Measurements from ENCODE around the gene ERAS.

Gene ERAS

GRCh38 chrX:48826135-48826875, at the start of gene ERAS:
ERAS (plus strand) TSS chrX:48826513; CDS start chrX:48829124, 2,611 bp downstream.
- DNase-seq (ENCODE audit: low read depth, low spot score) = no peak

- no peak for DNase-seq (ENCODE audit: low read depth, low spot score)
Observed at GRCh38 chrX:48776818-48777439, 49.4 kb upstream of the ERAS start.

- no peak for DNase-seq (ENCODE audit: low read depth, low spot score)
Observed at GRCh38 chrX:48779399-48779798, 46.9 kb upstream of the ERAS start.

GRCh38 chrX:48781705-48782104, 44.6 kb upstream of the ERAS start:
- DNase-seq (ENCODE audit: low read depth, low spot score) = no peak

GRCh38 chrX:48782216-48782615, 44.1 kb upstream of the ERAS start:
- DNase-seq (ENCODE audit: low read depth, low spot score) = no peak

GRCh38 chrX:48782795-48783194, 43.5 kb upstream of the ERAS start:
- DNase-seq (ENCODE audit: low read depth, low spot score) = no peak

- DNase-seq (ENCODE audit: low read depth, low spot score) = no peak
Observed at GRCh38 chrX:48784726-48785125, 41.6 kb upstream of the ERAS start.

- no peak for DNase-seq (ENCODE audit: low read depth, low spot score)
Observed at GRCh38 chrX:48785186-48785539, 41.1 kb upstream of the ERAS start.

- DNase-seq (ENCODE audit: low read depth, low spot score) = no peak
Observed at GRCh38 chrX:48785540-48786214, 40.6 kb upstream of the ERAS start.

GRCh38 chrX:48786341-48786800, 39.9 kb upstream of the ERAS start, which contains the start of gene GATA1:
GATA1 (plus strand) TSS chrX:48786590; CDS start chrX:48791110, 4,520 bp downstream.
- DNase-seq (ENCODE audit: low read depth, low spot score) = no peak

- no peak for DNase-seq (ENCODE audit: low read depth, low spot score)
Observed at GRCh38 chrX:48786825-48787504, 39.3 kb upstream of the ERAS start.

- no peak for DNase-seq (ENCODE audit: low read depth, low spot score)
Observed at GRCh38 chrX:48787505-48788443, 38.5 kb upstream of the ERAS start.

GRCh38 chrX:48789366-48790220, 36.7 kb upstream of the ERAS start:
- DNase-seq (ENCODE audit: low read depth, low spot score) = no peak

- DNase-seq (ENCODE audit: low read depth, low spot score) = no peak
Observed at GRCh38 chrX:48790477-48790876, 35.8 kb upstream of the ERAS start.

GRCh38 chrX:48791063-48791820, 35.1 kb upstream of the ERAS start:
- DNase-seq (ENCODE audit: low read depth, low spot score) = no peak

- DNase-seq (ENCODE audit: low read depth, low spot score) = no peak
Observed at GRCh38 chrX:48792219-48792618, 34.1 kb upstream of the ERAS start.

GRCh38 chrX:48793935-48794334, 32.4 kb upstream of the ERAS start:
- no peak for DNase-seq (ENCODE audit: low read depth, low spot score)

GRCh38 chrX:48794340-48794910, 31.9 kb upstream of the ERAS start:
- DNase-seq (ENCODE audit: low read depth, low spot score) = no peak

Measured in activated CD4-positive, CD25-positive, alpha-beta regulatory T cell treated with anti-CD3 and anti-CD28 coated beads, Interleukin-2, amount 50 U/mL, for 16 hours (primary cell).